Measurements from ENCODE around the gene SKA1.

DNA sequence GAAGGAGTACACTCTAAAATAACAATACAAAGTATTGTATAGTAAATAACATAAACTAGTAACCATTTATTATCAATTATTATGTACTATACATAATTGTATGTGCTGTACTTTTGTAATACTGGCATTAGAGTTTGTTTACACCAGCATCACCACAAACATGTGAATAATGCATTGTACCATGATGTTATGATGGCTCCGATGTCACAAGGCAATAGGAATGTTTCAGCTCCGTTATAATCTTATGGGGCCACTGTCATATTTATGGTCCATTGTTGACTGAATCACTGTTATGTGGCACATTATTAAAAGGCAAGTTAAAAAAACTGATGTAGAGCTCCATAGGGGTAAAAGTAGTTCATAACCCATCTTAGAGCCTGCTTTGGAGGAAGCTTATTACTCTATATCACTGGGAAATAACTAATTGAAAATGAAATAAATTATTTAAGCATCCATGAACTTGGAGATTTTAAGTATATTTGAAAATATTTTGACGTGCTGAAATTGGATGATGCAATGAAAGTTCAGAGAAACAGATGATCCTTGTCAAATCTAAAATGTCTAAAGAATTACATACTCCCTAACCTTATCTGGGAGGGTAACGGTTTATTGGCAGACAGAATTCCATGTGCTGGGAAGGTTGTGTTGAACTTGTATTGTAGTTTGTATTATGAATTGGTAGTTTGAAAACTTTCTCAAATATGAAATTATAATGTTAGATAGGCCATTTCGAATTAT, 2.4 kb downstream of the SKA1 start:
- TF ChIP-seq, protein P1, sequence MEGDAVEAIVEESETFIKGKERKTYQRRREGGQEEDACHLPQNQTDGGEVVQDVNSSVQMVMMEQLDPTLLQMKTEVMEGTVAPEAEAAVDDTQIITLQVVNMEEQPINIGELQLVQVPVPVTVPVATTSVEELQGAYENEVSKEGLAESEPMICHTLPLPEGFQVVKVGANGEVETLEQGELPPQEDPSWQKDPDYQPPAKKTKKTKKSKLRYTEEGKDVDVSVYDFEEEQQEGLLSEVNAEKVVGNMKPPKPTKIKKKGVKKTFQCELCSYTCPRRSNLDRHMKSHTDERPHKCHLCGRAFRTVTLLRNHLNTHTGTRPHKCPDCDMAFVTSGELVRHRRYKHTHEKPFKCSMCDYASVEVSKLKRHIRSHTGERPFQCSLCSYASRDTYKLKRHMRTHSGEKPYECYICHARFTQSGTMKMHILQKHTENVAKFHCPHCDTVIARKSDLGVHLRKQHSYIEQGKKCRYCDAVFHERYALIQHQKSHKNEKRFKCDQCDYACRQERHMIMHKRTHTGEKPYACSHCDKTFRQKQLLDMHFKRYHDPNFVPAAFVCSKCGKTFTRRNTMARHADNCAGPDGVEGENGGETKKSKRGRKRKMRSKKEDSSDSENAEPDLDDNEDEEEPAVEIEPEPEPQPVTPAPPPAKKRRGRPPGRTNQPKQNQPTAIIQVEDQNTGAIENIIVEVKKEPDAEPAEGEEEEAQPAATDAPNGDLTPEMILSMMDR (IDR thresholded peaks at IDR 0.05 in 8 of 11, conservative IDR thresholded peaks at IDR 0.05 in 3 of 11) = no peak
- TF ChIP-seq POLR2A (IDR thresholded peaks at IDR 0.05) = no peak

Data from spleen (tissue), 7 donors.